Activated T-cell treated with anti-CD3 and anti-CD28 coated beads, Interleukin-2, amount 50 U/mL, for 1 hour (primary cell): ENCODE results near the gene CEP170B.
A peak's percentile ranks its signal among the peaks of the same experiment; 100 is the strongest.

ENCODE experiments used
- DNase-seq: peaks from one replicate; pipeline ENCODE4 v3.0.0-alpha.2; 2020

The CEP170B gene

DNA sequence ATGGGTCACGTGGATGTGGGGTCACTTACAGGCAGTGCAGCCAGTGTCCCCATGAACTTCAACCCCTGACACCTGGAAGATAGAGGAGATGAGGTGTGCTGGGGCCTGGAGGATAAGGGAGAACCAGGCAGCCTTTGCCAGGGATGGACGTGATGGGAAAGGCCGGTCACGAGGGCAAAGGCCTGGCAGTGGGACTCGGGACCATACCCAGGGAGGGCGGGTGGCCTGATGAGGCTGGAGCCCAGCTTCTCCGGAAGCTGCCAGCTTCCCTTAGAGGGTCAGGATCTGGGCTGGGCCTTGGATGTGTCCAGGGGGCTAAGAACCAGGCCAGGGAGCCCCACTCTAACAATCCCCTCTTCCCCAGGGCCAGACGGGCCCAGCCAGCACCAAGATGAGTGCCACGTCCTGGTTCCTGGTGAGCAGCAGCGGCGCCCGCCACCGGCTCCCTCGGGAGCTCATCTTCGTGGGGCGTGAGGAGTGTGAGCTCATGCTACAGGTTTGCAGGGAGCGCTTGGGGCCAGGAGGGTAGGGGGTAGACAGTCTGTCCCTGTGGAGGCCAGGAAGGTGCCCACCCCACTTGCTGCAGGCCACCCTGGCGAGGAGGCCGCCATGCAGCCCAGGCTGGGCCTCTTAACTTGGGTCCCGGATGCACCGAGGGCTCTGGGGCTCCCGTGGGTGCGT is 3.1 kb downstream of the CEP170B start:
- no peak for DNase-seq

DNA sequence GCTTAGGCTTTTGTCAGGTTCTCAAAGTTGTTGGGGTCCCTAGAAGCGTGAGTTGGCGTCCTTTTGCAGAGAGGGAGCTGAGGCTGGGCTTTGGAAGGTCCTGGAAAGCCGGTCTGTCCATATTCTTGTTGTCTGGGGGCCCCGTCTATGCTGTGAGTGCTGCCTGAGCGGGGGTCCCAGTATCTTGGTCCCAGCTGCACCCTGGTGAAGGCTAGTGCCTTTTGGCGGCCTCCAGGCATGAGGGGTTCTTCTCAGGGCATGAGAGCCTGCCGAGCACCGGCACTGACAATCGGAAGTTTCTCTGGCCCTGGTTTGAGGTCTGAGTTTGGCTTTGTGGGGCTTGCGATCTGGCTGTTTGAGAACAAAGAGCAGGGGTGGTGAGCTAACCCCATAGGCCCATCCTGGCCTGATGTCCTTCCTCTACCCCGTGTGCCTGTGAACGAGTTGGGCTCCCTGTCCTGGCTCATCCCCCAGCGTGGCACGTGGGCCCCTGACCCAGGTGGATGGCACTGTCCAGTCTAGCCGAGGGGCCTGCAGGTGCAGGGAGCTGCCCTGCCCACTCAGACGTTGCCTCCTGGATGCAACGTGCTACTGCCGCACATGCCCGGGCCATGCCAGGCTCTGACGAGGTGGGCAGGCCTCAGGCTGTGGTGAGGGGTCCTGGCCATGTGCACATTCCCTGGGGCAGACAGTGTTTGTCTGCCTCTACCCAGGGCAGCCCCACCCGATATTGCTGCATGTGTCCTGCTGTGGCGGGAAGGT is 3.9 kb downstream of the CEP170B start:
- no peak for DNase-seq

DNA sequence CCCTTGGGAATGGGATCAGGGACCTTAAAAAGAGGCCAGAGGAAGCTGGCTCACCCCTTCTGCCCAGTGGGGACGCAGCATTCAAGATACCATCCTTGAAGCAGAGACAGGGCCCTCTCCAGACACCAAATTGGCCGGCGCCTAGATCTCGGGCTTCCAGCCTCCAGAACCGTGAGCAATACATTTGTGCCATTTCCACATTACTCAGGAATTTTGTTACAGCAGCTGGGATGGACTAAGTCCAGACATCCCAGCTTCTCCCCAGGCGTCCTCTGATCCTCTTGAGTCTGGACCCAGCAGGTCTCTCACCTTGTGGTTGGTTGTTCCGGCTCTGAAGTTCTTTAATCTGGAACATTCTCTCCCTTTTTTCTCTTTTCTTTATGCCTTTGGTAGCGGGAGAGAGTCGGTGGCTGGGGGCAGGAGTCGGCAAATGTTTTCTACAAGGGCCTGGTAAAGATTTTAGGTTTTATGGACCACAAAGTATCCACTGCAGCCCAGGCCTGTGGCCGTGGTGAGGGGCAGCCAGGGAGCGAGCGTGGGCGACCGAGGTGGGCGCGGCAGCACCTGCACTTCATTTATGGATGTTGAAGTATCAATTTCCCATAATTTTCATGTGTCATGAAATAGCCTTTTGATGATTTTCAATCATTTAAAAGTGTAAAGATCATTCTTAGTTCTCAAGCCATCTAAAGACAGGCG is 4.8 kb downstream of the CEP170B start:
- DNase-seq: no peak

DNA sequence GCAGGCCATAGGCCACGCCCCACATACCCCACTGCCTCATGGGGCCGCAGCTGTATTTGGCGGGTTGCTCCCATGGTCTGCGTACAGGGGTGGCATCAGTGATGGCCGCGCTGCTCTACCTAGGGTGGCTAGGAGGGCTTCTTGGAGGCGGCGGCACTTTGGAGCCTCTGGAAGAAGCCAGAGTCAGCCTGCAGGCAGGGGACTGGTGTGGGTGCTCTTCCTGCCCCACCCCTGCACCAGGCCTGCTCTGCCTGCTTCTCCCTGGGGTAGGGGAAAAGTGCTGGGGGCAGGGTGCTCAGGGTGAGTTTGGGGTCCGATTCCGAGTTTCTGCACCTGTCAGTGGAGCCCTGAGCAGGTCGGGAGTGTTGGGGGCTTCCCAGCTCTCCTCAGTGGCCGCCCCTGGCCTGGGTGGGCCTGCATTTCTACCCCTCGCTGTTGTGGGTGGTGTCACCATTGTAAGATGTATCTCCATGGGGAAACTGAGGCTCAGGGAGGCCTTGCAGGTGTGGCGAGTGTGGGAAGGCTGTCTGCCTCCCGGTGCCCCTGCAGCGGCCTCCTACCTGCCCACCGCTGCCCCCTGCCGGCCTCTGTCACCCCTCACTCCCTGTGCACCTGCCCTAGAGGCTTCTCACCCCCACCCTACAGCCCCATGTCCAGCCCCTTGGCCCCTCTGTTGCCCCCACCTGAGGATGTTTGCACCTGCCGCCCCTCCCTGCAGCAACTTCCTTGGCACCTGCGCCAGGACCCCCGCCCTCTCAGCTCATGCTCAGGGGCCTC is 5.5 kb downstream of the CEP170B start:
- DNase-seq: peak; percentile 54

DNA sequence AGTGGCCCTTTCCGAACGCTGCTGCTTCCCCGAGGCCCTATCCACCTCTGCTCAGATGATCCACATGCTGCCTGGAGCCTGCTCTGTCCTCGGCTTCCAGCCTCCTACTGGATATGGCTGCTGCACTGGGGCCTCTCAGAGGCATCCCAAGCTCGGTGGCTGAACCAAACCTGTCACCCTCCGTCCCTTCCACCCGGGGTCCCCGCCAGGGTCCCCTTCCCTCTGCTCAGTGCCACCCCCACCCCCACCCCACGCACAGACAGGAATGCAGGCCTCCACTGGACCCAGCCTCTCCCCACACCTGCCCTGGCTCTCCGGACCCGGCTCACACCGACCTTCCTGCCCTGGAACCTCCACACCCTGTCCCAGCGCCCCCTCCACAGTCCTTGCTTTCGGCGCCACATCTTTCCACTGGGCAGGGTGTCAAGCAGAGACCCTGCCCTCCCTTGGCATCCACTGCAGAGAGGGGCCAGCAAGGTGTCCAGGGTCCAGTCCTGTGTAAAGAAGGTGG is 6.1 kb downstream of the CEP170B start:
- DNase-seq: no peak

DNA sequence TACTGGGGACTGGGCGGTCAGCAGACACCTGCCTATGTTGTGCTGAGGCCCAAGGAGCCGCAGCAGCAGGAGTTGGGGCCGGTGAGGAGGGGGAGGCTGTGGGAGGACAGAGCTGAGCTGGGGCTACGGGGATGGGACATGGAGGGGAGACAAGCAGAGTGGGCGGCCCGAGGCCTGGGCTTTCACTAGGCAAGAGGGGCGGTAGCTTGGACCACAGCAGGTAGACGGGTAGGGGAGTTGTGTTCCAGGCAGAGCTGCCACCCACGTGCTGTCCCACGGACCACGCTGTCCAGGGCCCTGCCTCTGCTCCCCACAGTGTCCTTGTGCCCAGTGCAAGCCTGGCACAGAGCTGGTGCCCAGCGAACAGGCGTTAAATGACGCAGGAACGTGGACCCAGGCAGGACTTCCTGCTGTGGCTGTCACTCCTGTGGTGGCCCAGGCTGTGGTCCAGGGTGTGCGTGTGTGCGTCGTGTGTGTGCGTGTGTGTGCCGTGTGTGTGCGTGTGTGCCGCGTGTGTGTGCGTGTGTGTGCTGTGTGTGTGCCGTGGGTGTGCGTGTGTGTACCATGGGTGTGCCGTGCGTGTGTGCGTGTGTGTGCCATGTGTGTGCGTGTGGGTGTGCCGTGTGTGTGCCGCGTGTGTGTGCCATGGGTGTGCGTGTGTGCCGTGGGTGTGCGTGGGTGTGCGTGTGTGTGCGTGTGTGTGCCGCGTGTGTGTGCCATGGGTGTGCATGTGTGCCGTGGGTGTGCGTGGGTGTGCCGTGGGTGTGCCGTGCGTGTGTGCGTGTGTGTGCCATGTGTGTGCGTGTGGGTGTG is 6.8 kb downstream of the CEP170B start:
- no peak for DNase-seq

DNA sequence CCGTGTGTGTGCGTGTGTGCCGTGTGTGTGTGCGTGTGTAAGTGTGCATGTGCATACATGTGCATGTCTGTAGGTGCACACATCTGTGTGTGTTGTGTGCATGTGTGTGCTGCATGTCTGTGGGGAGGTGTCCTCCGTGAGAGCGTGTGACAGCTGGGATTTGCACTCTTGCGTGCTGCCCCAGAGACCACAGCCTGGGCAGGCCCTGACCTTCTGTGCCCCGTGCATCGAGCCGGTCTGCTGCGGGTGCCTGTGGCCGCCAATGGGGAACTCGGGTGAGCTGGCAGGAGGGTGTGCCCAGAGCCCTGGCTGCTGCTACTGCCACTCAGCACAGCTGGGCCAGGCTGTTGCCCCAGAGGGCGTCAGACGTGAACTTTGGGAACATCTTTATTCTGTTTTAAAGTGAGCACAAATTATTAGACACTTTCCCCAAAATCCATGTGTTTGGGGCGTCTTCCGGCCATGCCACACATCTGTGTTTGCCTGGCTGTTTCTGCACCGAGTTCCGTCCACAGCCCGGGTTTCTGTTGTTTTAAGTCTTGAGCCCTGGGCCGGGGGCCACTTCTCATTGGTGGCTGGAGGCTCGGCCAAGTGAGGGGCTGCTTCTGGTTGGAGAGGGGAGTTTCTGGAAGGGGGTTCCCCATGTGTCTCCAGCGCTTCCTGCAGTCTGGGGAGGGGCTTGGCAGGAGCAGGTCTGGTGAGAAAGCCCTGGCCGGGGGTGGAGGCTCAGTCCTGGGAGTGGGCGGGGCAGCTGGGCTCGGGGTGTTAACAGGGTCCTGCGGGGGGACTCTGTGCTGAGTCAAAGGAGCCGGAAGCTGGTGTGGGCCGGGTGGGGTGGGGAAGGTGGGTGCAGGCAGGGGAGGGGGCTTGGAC is 7.6 kb downstream of the CEP170B start:
- DNase-seq: no peak

DNA sequence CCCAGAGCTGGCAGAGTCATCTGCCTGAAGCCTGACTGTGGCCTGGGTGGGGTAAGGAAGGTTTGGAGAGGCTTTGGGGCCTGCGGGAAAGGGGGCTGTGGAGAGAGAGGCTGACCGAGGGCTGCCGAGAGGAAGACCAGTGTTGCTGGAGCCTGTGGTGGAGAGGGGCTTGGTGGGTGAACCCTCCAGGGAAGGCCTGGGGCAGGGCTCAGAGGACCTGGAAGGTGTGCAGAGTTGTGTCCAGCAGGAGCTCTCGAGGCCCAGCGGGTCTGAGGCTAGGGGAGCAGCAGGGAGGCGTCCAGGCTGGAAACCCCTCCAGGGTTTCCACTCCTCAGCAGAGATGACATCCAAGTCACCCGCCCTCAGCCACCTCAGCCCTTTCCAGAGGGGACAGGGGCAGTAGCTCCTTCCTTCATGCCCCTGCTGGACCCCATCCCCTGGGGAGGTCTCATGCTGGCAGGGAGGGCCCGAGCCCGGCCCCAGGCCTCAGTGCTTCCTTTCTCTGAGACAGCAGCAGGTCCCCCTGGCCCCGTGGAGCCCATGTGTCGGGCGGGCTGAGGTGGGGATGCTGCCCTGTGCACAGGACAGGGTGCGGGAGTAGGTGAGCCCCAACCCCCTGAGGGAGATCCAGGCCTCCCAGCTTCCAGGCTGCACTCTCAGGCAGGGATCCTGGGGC is 8.4 kb downstream of the CEP170B start:
- no peak for DNase-seq

DNA sequence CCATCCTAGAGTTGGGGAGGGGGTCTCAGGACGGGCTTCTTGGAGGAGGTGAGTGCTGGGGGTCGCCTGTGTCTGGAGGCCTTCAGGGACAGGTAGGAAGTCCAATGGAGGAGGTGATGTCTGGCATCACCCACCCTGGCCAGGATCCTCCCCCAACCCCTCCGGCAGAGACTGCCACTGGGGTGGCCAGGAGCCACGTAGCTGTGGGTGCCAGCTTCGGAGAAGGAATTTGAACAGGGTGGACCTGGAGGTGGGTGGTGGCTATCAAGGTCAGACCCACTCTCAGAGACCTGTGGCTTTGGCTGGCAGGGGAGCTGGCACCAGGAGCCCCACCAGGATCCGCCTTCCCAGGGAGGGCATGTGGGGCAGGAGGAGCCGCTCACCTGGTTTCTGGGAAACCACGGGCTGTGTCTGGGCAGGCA is 9.1 kb downstream of the CEP170B start:
- no peak for DNase-seq

DNA sequence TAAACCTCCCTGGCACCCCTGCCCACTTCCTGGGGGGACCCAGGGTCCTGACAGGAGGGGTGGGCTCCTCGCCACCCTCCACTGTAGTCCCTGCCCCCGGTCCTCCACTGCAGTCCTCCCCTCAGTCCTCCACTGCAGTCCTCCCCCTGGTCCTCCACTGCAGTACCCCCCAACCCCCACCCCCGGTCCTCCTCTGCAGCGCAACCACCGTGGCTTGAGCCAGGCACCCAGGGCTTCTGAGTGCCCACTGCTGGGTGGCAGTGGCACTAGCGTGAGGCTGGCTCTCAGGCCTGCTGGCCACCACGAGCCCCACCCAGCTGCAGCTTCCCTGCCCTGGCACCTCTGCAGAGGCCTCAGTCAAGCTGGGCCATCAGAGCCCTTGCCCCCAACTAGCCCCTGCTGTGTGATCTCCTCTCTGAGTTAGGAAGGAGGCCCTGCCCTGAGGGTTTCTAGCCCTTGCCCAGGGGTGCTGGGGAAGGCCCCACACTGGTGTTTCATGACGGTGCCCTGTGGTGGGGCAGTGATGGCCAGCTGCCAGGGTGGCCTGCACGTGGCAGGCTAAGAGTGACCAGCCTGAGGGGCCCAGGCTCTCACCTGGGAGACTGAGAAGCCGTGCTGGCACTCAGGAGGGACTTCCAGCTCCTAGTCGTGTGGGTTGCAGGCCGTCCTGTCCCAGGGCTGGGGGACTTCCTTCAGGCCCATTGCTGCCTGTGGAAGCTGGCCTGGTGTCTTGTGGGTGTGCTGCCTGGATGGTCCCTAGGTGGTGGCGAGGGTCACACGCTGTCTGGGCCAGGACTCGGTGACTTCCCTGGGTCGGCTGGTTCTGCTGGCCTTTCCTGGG is 9.7 kb downstream of the CEP170B start:
- DNase-seq: no peak

DNA sequence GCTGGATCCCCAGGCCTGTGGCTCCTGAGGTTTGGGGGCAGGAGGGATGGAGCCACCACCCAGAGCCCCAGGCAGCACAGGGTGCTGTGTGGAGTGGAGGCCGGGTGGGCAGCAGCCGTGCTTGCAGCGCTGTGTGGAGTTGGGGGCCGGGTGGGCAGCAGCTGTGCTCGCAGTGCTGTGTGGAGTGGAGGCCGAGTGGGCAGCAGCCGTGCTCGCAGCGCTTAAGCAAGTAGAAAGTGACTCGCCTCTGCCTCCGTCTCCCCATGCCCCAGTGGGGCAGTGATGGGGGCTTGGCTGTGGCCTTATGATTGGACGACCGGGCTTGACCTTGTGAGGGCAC is 10.3 kb downstream of the CEP170B start:
- DNase-seq: no peak

DNA sequence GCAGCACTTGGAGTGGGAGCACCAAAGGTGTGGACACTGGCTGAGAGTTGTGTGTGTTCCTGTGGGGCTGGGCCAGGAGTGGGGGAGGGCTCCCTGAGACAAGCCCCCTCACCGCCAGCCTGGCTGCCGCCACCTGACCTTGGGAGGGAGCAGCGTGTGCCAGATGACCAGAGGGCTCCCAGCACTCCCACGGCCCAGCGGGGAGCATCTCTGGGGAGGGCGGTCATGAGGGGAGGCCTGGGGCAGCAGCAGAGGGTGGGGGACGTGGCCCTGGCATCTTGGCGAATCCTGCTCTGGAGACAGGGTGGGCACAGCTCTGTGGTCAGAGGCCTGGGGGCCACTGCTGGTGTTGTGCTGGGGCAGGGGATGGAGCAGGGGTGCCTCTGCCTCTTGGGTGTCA is 10.7 kb downstream of the CEP170B start:
- no peak for DNase-seq

DNA sequence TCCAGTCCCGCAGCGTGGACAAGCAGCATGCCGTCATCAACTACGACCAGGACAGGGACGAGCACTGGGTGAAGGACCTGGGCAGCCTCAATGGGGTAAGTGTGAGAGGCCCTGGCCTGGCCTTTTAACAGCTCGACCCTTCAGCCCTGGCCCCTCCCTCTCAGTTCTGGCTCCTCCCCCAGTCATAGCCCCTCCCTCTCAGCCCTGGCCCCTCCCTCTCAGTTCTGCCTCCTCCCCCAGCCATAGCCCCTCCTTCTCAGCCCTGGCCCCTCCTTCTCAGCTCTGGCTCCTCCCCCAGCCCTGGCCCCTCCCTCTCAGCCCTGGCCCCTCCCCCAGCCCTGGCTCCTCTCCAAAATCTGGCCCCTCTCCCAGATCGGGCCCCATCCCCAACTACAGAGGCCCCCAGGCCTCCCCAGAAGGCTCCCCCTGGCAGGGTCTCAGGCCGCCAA is 11.2 kb downstream of the CEP170B start:
- DNase-seq: peak; percentile 52

DNA sequence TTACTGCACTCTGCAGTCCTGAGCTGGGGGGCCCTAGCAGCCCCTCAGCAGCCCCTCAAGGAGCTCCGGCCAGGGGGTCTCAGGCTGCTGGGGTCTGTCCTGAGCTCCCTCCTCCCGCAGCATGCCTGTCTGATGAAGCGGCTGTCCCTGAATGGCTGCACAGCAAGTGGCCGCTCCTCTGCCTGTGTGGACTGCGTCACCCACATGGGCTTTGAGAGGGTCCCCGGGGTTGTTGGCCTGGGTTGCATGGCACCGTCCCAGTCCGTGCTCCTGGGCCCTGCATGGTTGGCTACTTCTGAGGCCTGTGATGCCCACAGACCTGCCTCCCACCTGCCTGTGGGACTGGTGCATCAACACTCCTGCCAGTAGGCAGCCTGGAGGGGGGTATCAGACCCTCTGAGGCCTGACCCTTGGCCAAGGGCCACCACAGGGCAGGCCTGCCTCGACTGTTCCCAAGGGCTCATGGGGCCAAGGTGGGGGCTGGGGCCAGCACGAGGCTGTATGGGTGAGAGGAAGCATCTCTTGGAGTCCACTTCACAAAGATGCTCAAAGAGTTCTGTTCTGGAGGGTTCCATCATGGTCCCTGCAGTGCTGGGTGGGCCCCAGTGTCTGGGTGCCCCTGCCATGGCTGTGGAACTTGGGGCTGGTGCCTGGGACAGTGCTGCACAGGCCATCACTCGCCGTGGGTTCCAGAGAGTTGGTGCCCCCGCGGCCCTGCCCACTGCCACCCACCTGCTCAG is 12.2 kb downstream of the CEP170B start:
- no peak for DNase-seq

DNA sequence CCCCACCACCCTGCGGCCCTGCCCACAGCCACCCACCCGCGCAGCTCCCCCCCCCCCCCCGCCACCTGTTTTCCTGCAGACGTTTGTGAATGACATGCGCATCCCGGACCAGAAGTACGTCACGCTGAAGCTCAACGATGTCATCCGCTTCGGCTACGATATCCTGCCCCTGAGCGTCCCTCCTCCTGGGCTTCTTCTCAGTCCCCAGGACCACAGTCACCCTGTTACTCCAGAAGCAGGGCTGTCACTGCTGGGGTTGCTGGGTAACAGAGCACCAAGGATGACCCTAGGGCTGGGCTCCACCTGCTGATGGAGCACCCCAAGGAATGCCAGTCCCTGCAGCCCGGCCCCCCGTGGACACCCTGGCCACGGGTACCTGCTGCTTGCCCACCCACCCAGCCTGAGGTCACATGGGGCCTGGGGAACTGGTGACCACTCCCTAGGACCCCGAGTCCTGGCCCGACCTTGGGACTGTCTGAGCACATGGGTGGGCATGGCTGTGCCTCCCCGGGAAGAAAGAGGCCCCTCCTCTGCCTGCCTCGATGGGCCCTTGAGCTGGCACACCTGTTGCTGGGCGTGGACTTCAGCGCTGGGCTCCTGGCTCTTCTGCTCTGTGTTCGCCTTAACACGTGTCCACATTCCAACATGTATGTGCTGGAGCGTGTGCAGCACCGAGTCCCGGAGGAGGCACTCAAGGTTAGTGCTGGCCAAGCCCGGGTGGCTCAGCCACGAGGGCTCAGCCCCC is 12.9 kb downstream of the CEP170B start:
- no peak for DNase-seq

DNA sequence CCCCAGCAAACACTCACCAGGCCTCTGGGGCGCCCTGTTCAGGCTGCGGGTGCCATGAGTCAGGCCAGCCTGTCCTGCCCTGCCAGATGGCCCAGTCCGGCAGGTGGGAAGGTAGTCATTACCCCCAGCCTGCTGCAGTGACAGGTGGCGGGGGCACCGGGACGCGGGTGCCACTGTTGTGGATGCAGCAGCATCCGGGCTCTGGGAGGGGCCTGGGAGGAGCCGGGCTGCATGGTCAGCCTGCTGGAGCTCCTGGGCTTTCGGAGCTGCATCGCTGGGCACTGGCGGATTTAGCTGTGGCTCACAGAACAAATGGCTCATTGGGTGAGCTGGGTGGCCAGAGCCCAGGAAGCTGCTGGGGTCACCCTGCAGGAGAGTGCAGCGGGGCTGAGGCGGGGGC is 13.5 kb downstream of the CEP170B start:
- no peak for DNase-seq

DNA sequence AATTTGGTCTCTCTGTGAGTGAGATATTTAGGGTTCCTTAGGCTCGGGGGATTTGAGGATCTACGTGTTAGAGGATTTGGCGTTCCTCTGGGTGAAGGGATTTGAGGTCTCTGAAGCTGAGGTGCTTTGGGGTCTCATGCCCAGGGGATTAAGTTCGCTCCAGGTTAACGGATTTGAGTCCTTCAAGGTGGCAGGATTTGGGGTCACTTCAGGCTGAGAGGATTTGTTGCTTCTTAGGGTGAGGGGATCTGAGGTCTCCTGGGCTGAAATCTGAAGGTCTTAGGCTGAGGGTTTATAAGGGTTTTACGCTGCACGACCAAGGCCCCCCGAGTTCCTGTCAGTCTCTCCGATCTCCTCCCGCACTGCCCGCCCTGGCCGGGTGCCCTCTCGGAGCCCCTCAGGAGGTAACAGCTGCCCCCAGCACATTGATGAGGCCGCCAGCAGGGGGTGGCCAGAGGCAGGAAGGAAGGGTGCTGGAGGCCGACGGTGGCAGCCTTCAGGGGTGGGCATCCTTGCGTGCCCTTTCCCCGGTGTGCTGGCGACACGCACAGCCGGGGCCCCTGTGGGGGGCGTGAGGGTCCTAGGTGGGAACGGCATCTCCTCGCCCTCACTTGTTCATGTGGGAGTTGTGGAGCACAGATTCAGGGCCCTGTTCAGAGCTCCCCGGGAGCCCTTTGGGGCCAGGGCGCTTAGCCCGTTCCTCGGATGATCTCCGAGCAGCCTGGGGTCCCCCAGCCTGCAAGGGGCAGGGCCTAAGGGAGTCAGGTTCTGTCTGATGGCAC is 14.3 kb downstream of the CEP170B start:
- no peak for DNase-seq
